Lower lobe of right lung (tissue), 2 donors: ENCODE data around the gene PTPRG. TPM values are rescaled to one million over a fixed set of nuclear protein-coding genes. Genes with fewer than 3 reads are reported as not detected.
A peak's percentile ranks its signal among the peaks of the same experiment; 100 is the strongest.

Experiments
- ATAC-seq, 2 donors: fragments of 200-7000 bp; cut with Tn5 transposase; one replicate each; pipeline ENCODE4 v1.9.1; 2020 to 2022; ENCODE audit warnings: mild to moderate bottlenecking in 2 of 2, moderate library complexity in 2 of 2
- DNase-seq: peaks from one replicate; pipeline ENCODE4 v3.0.0-alpha.2; 2020
- H3K27ac ChIP-seq: fragments of 200-600 bp; one replicate; pipeline ENCODE4 v1.8.0; 2022
- H3K27me3 ChIP-seq: fragments of 200-600 bp; one replicate; pipeline ENCODE4 v1.8.0; 2022; ENCODE audit warnings: low read depth
- H3K36me3 ChIP-seq: fragments of 200-600 bp; one replicate; pipeline ENCODE4 v1.8.0; 2022; ENCODE audit warnings: mild to moderate bottlenecking
- H3K4me1 ChIP-seq: fragments of 200-600 bp; one replicate; pipeline ENCODE4 v1.8.0; 2022
- H3K4me3 ChIP-seq: fragments of 200-600 bp; one replicate; pipeline ENCODE4 v1.8.0; 2022; ENCODE audit warnings: mild to moderate bottlenecking
- H3K9me3 ChIP-seq: fragments of 200-600 bp; one replicate; pipeline ENCODE4 v1.8.0; 2022
- CTCF ChIP-seq: fragments of 200-600 bp; IDR thresholded peaks from one replicate; pipeline ENCODE4 v1.8.0; 2022; ENCODE audit warnings: antibody characterized with exemption, mild to moderate bottlenecking
- intact Hi-C: fragments of 100-400 bp; cut with DNase I; formaldehyde crosslinking; loops from one replicate; pipeline ENCODE4 v1.11.0; 2022
- total RNA-seq: library from RNA; stranded (reverse); fragmentation: NEBNext Ultra II Directional; extraction: Animal tissue kit (Norgen Biotek cat#: 25700); gene quantifications from one replicate; pipeline ENCODE4 v1.2.1, GENCODE V29; 2021
- donor health status: DM: no; HTN: yes; CAD: no; lungs with severe emphysema.

PTPRG gene
- total RNA-seq, 1 donor from 2014 or later, result 67.6 TPM

DNA sequence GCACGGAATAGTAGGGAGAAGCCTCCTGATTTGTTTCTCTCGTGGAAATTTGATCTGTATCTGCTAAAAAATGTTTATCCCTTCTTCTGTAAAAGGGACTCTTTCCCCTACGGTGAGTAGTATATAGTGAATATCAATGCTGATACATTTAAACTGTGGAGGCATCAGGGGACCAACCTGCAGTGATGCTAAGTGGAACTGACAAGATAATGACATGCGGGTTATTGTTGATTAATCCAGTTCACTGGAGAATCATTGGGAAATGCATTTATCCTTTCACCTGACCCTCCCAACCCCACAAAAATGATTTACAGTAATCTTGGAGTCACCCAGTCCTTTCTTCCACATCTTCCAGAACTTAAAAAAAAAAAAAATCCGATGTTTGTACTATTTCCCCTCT, 264.8 kb downstream of the PTPRG start:
- no peak for ATAC-seq
- intact Hi-C loops, result no loop called here
- H3K9me3 ChIP-seq, result no peaks in the 10 kb centered on the region

GRCh38 chr3:61828184-61828874, 267.0 kb downstream of the PTPRG start:
- Histone ChIP-seq H3K36me3 (no peaks in the 10 kb centered on the region), H3K27me3 (no peaks in the 10 kb centered on the region), H3K9me3 (no peaks in the 10 kb centered on the region), H3K4me3 (no peak overlapping the region), H3K27ac (no peak overlapping the region), H3K4me1 (peaks cover 20% of the 10 kb centered on the region)
- TF ChIP-seq CTCF, result no peak
- no peak for DNase-seq
- no peak for ATAC-seq
- intact Hi-C loops, result no loop called here

More for the DNA sequence above, 264.8 kb downstream of the PTPRG start:
- TF ChIP-seq CTCF, result no peak
- Histone ChIP-seq H3K27ac (no peak overlapping the region), H3K4me3 (no peak overlapping the region), H3K36me3 (no peaks in the 10 kb centered on the region), H3K4me1 (peaks cover 20% of the 10 kb centered on the region), H3K27me3 (no peaks in the 10 kb centered on the region)
- no peak for DNase-seq

- Histone ChIP-seq H3K9me3 (no peaks in the 10 kb centered on the region), H3K27me3 (no peaks in the 10 kb centered on the region), H3K4me3 (no peak overlapping the region), H3K36me3 (no peaks in the 10 kb centered on the region), H3K4me1 (peaks cover 20% of the 10 kb centered on the region), H3K27ac (peak overlapping the region; percentile 5)
- TF ChIP-seq CTCF, result no peak
- ATAC-seq, result no peak
- DNase-seq, result no peak
- intact Hi-C loops, result no loop called here
These were observed 267.7 kb downstream of the PTPRG start for GRCh38 chr3:61828880-61829721.

DNA sequence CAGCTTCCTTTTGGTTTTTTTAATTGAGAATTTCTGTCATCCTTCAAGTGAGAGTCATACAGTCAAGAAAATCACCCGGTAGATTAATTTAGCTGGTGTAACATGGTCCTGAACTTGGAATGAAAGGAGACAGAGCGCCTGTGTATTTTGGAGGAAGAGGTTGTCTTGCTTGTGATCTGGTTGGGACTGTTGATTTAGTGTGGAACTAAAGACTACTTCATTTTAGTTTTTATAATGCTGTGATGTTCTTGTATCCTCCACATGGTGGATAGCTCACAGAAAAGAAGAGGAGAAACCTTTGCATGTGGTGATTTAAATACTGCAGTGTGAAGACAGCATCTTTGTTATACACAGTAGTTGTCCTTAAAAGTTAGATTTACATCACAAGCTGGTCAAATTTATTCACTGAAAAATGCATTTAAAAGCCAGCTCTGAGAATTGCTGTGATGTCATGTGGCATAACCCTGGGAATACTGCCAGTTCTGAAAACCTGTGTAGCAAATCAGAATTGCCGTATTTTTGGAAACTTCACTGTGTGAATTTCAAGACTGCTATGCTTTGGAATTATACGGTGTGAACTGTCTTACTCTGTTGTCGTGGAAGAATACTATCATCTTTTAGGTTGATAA, 268.5 kb downstream of the PTPRG start:
- H3K4me1 ChIP-seq, result peaks cover 20% of the 10 kb centered on the region
- intact Hi-C loops, result no loop called here
- H3K4me3 ChIP-seq, result no peak overlapping the region
- DNase-seq (no peak), ATAC-seq (no peak)
- no peaks in the 10 kb centered on the region for H3K9me3 ChIP-seq
- peak overlapping the region; percentile 5 for H3K27ac ChIP-seq
- TF ChIP-seq CTCF, result no peak
- no peaks in the 10 kb centered on the region for H3K36me3 ChIP-seq
- H3K27me3 ChIP-seq, result no peaks in the 10 kb centered on the region

DNA sequence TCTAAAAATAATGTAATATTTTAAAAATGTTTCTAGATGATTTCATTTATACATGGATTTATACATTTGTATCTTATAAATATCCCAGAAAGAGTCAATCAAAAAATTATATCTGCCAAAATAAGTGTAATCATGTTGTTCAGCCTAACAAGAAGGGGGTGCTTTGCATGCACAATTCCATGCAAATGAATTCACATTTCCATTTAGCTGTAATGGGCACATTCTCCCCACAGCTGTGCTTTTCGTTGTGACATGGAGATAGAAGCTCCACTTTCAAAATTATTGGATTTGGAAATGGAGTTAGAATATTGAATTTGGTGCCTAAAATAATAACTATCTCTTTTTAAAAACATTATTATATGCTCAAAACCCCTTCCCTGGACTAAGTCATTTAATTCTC, 270.6 kb downstream of the PTPRG start:
- DNase-seq (no peak), ATAC-seq (no peak)
- Histone ChIP-seq H3K27me3 (no peaks in the 10 kb centered on the region), H3K4me1 (peaks cover 20% of the 10 kb centered on the region), H3K27ac (no peak overlapping the region), H3K9me3 (no peaks in the 10 kb centered on the region), H3K4me3 (no peak overlapping the region), H3K36me3 (no peaks in the 10 kb centered on the region)
- intact Hi-C loops, result no loop called here
- no peak for TF ChIP-seq CTCF
